Measurements from ENCODE around the gene KIAA0040. TPM values are rescaled to one million over a fixed set of nuclear protein-coding genes. Genes with fewer than 3 reads are reported as not detected.

The KIAA0040 gene
- polyA plus RNA-seq, 1 donor, result 12.0 TPM

DNA sequence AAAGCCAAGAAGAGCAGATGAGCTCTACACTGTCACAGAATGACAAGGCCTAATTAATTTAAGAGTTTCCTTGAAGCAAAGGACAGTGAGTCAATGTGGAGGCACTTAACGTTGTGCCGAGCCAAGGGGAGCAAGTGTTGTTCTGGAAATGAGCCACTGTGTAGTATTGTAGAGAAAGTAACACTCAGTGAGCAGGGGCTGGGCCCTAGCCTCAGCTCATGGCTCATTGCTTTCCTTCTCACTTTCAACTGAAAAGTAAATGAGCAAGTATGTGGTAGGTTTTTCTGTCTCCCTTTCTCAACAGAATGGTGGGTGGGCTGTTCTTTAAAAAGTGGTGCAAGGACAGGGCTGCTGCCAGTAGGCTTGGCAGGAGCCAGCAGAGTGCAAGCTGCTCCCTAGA, 11.8 kb upstream of the KIAA0040 start:
- no peak for DNase-seq
- no CpG with 5 or more reads among the region's 2 CpGs for WGBS (ENCODE audit: insufficient coverage, low lambda C conversion rate)
- H3K27ac ChIP-seq (ENCODE audit: low read length), result no peak overlapping the region

DNA sequence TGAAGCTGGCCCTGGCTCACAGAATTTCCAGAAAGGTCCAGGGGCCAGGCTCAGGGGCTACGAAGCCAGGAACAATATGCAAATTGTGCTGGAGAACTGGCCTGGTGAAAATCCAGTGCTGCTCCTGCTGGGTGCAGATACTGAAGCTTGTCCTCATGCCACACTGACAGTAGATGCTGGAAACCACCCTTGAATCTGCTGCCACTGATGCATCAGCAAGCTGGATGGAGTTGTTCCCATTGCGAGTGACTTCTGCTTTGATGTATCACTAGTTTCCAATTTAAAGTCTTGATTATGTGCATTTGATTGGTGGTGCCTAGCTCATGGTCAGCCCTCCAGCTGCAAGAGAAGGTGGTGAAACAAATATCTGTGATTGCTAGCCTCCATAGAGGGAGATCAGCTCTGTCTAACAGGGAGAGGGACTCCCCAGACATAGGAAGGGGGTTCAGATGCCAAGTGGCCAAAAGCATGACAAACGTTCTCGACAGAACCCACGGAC, 11.0 kb upstream of the KIAA0040 start:
- H3K4me3 ChIP-seq (ENCODE audit: low read length), result no peak overlapping the region
- 100% methylated on average over 2 of the region's 5 CpGs for WGBS (ENCODE audit: insufficient coverage, low lambda C conversion rate)
- no peak overlapping the region for H3K27ac ChIP-seq (ENCODE audit: low read length)
- H3K4me1 ChIP-seq (ENCODE audit: control insufficient read depth, insufficient read depth, low read length), result no peaks in the 10 kb centered on the region
- no peaks in the 10 kb centered on the region for H3K36me3 ChIP-seq (ENCODE audit: control insufficient read depth, insufficient read depth, low read length)
- H3K27me3 ChIP-seq (ENCODE audit: control insufficient read depth, insufficient read depth, low read length), result no peaks in the 10 kb centered on the region
- H3K9me3 ChIP-seq (ENCODE audit: control insufficient read depth, low read depth, low read length), result no peaks in the 10 kb centered on the region
- DNase-seq, result no peak

More for the DNA sequence above, 11.8 kb upstream of the KIAA0040 start:
- no peaks in the 10 kb centered on the region for H3K9me3 ChIP-seq (ENCODE audit: control insufficient read depth, low read depth, low read length)
- H3K36me3 ChIP-seq (ENCODE audit: control insufficient read depth, insufficient read depth, low read length), result no peaks in the 10 kb centered on the region
- no peak overlapping the region for H3K4me3 ChIP-seq (ENCODE audit: low read length)
- no peaks in the 10 kb centered on the region for H3K4me1 ChIP-seq (ENCODE audit: control insufficient read depth, insufficient read depth, low read length)
- no peaks in the 10 kb centered on the region for H3K27me3 ChIP-seq (ENCODE audit: control insufficient read depth, insufficient read depth, low read length)

DNA sequence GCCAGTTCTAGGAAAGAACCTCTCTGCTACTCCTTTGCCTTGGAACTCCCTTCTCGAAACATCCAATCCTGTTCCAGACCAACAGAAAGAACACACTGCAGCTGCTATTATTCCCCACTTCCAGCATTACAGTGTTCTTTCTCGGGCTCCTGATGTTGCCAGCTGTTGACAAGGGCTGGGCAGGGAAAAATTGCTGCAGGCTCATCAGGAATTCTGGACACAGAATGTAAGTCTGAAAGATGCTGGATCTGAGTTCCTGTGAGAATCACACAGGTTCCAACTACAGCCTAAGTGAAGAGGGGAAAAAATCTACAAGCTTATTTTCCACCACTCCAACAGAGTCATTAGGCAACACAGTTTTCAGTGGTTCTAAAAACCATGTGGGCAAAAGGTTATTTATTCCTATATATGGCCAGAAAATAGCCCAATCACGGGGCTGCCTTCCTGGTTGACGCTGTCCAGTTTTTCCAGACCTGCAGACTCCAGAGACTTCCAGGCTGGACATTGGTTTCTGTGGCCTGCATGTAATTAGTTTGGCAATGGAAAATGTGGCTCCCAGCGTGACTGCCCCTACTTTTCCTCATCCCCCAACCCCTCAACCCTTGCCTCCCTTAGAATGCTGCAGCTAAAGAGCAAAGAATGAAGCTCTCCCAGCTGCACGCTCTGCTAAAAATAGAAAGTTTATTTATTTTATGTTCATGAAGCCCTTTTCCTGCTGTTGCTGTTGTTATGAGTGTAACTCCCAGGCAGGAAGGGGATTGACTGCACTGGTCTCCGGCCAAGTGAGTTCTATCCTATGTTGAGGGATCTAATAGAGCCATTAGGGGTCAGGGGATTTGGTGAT, 8.3 kb upstream of the KIAA0040 start:
- peak in 1 of 2 donors; percentile 47 for DNase-seq
- H3K36me3 ChIP-seq (ENCODE audit: control insufficient read depth, insufficient read depth, low read length), result no peaks in the 10 kb centered on the region
- H3K9me3 ChIP-seq (ENCODE audit: control insufficient read depth, low read depth, low read length), result no peaks in the 10 kb centered on the region
- H3K4me1 ChIP-seq (ENCODE audit: control insufficient read depth, insufficient read depth, low read length), result no peaks in the 10 kb centered on the region
- peak overlapping the region; percentile 5 for H3K27ac ChIP-seq (ENCODE audit: low read length)
- no peak overlapping the region for H3K4me3 ChIP-seq (ENCODE audit: low read length)
- WGBS (ENCODE audit: insufficient coverage, low lambda C conversion rate), result 75% methylated on average over 1 of the region's 7 CpGs
- H3K27me3 ChIP-seq (ENCODE audit: control insufficient read depth, insufficient read depth, low read length), result no peaks in the 10 kb centered on the region

DNA sequence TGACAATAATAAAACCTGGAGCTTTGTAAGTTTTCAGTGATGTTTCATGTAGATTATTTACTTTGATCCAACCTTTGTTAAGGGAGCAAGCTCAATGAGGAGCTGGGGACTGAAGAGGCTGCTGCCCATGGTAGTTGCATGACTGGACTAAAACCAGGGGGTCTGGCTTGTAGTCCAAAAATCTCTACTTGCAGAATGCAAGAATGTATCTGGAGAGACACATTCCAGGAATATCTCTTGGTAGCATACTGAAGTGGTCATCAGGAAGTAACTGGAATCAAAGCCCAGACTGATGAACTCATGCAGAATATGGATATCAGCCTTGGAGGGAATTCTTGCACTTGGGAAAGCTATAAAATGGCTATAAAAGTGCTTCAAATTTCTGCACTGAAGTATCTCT, 5.8 kb upstream of the KIAA0040 start:
- H3K27me3 ChIP-seq (ENCODE audit: control insufficient read depth, insufficient read depth, low read length), result no peaks in the 10 kb centered on the region
- no peak for DNase-seq
- H3K4me3 ChIP-seq (ENCODE audit: low read length), result no peak overlapping the region
- peaks cover under 1% of the 10 kb centered on the region for H3K4me1 ChIP-seq (ENCODE audit: control insufficient read depth, insufficient read depth, low read length)
- no peak overlapping the region for H3K27ac ChIP-seq (ENCODE audit: low read length)
- H3K36me3 ChIP-seq (ENCODE audit: control insufficient read depth, insufficient read depth, low read length), result no peaks in the 10 kb centered on the region
- H3K9me3 ChIP-seq (ENCODE audit: control insufficient read depth, low read depth, low read length), result no peaks in the 10 kb centered on the region

DNA sequence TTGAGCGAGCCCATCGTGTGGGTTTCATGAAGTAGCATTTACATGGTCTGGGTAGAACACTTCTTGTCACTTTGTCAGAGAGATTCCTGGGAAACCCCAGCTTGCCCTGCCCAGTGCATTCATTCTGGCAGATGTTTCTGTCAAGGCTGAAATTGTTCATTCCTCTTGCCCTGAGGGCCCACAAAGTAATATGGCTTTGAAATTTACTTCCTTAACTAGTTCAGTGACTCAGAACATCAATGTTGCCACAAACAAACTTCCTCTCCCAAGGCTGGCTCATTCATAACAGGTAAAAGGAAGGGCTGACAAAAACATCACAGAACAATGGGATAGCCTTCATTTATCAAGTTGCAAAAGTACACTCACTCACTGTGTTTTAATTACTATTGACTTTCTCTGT, 5.0 kb upstream of the KIAA0040 start:
- WGBS (ENCODE audit: insufficient coverage, low lambda C conversion rate), result no CpG with 5 or more reads among the region's 2 CpGs
- Histone ChIP-seq H3K4me3 (ENCODE audit: low read length) (no peak overlapping the region), H3K27ac (ENCODE audit: low read length) (no peak overlapping the region), H3K4me1 (ENCODE audit: control insufficient read depth, insufficient read depth, low read length) (peaks cover 4% of the 10 kb centered on the region), H3K9me3 (ENCODE audit: control insufficient read depth, low read depth, low read length) (no peaks in the 10 kb centered on the region), H3K36me3 (ENCODE audit: control insufficient read depth, insufficient read depth, low read length) (no peaks in the 10 kb centered on the region), H3K27me3 (ENCODE audit: control insufficient read depth, insufficient read depth, low read length) (no peaks in the 10 kb centered on the region)
- no peak for DNase-seq

DNA sequence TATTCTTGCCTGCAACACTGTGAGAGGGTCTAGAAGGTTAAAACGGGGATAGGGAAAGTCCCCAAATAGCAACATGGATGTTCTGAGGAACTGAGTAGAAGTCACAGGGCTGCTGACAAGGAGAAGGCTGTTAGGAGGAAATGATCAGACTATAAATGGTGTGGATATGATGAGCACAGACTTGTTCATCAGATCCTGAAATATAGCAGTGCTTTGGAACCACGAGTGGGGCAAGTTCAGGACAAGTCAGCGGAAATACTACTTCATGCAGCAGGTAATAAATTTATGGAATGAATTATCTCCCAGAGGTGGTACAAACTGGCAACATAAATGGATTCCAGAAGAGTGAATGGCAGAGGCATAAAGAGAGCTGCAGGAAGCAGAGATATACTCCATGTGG, 3.2 kb upstream of the KIAA0040 start:
- Histone ChIP-seq H3K9me3 (ENCODE audit: control insufficient read depth, low read depth, low read length) (no peaks in the 10 kb centered on the region), H3K27me3 (ENCODE audit: control insufficient read depth, insufficient read depth, low read length) (no peaks in the 10 kb centered on the region), H3K4me3 (ENCODE audit: low read length) (no peak overlapping the region), H3K4me1 (ENCODE audit: control insufficient read depth, insufficient read depth, low read length) (peaks cover 7% of the 10 kb centered on the region), H3K36me3 (ENCODE audit: control insufficient read depth, insufficient read depth, low read length) (no peaks in the 10 kb centered on the region), H3K27ac (ENCODE audit: low read length) (no peak overlapping the region)
- 71% methylated on average over 1 of the region's 3 CpGs for WGBS (ENCODE audit: insufficient coverage, low lambda C conversion rate)
- DNase-seq, result no peak

DNA sequence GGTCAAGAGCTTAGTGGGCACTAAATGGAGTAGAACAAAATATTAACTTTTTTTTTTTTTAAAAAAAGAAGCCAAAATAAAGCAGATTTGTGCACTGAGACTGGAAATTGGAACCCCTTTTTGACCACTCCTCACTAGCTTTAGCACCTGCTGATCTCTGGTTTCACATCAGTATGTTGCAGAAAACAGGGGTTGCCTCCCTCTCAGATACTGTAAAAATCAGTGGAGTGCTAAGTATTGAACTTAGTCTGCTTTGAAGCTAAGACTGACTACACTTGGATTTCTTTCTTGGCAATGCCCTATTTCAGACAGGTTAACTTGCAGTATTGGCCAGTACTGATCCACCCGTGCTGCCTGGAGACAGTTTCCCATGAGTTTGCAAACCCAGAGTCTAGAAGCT, 2.7 kb upstream of the KIAA0040 start:
- WGBS (ENCODE audit: insufficient coverage, low lambda C conversion rate), result no CpG with 5 or more reads among the region's 1 CpG
- no peaks in the 10 kb centered on the region for H3K9me3 ChIP-seq (ENCODE audit: control insufficient read depth, low read depth, low read length)
- H3K27ac ChIP-seq (ENCODE audit: low read length), result no peak overlapping the region
- H3K36me3 ChIP-seq (ENCODE audit: control insufficient read depth, insufficient read depth, low read length), result no peaks in the 10 kb centered on the region
- H3K4me1 ChIP-seq (ENCODE audit: control insufficient read depth, insufficient read depth, low read length), result peaks cover 7% of the 10 kb centered on the region
- no peak for DNase-seq
- H3K4me3 ChIP-seq (ENCODE audit: low read length), result no peak overlapping the region
- no peaks in the 10 kb centered on the region for H3K27me3 ChIP-seq (ENCODE audit: control insufficient read depth, insufficient read depth, low read length)

DNA sequence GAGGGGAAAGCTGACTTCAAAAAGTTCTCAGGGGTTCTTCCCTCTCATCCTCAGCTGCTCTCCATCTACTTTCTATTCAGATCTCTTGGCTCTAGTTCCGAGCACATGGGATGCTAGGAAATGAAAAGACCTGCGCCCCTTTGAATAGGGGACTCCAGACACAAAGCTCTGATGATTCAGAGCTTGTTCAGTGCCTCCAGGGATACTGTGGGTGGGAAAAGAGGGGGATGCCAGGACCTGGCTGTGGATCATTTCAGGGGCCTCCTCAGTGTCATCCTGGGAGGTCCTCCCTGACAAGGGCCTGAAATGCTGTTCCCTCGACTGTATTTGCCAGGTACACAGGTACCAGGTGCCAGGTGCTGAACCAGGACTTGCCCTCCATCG, 943 bp upstream of the KIAA0040 start:
- H3K4me1 ChIP-seq (ENCODE audit: control insufficient read depth, insufficient read depth, low read length), result peaks cover 7% of the 10 kb centered on the region
- H3K9me3 ChIP-seq (ENCODE audit: control insufficient read depth, low read depth, low read length), result no peaks in the 10 kb centered on the region
- no peaks in the 10 kb centered on the region for H3K36me3 ChIP-seq (ENCODE audit: control insufficient read depth, insufficient read depth, low read length)
- no peaks in the 10 kb centered on the region for H3K27me3 ChIP-seq (ENCODE audit: control insufficient read depth, insufficient read depth, low read length)
- no CpG with 5 or more reads among the region's 4 CpGs for WGBS (ENCODE audit: insufficient coverage, low lambda C conversion rate)
- H3K27ac ChIP-seq (ENCODE audit: low read length), result peak overlapping the region; percentile 71
- H3K4me3 ChIP-seq (ENCODE audit: low read length), result peak overlapping the region; percentile 56
- DNase-seq, result no peak

DNA sequence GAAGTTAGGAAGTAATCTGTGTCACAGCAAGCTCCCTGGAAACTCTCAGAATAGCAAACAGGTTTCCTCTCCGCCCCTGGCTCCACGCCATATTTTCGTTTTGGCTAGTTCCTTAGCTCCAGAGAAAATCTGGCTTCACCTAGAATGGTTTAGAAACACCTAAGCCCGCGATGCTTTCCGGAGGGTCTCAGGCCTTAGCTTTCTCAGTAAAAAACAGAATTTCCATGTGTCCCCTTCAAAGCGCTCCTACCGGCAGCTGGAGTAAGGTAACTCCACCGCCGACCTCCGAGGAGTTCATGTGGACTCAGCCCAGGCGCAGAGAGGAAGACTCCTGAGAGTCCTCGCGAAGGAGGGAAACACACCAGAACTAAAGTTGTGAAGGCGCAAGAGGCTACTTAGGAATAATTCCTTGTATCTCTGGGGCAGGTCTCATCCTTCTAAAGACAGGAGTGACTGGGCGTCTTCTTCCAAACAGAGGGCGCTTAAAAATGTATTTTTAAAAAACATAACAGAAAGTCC, 406 bp downstream of the KIAA0040 start:
- H3K27ac ChIP-seq (ENCODE audit: low read length), result peak overlapping the region; percentile 82
- H3K4me3 ChIP-seq (ENCODE audit: low read length), result peak overlapping the region; percentile 56
- peak; percentile 25 to 77 for DNase-seq
- peaks cover under 1% of the 10 kb centered on the region for H3K36me3 ChIP-seq (ENCODE audit: control insufficient read depth, insufficient read depth, low read length)
- H3K9me3 ChIP-seq (ENCODE audit: control insufficient read depth, low read depth, low read length), result no peaks in the 10 kb centered on the region
- WGBS (ENCODE audit: insufficient coverage, low lambda C conversion rate), result 0% methylated on average over 1 of the region's 17 CpGs
- peaks cover 7% of the 10 kb centered on the region for H3K4me1 ChIP-seq (ENCODE audit: control insufficient read depth, insufficient read depth, low read length)
- no peaks in the 10 kb centered on the region for H3K27me3 ChIP-seq (ENCODE audit: control insufficient read depth, insufficient read depth, low read length)

DNA sequence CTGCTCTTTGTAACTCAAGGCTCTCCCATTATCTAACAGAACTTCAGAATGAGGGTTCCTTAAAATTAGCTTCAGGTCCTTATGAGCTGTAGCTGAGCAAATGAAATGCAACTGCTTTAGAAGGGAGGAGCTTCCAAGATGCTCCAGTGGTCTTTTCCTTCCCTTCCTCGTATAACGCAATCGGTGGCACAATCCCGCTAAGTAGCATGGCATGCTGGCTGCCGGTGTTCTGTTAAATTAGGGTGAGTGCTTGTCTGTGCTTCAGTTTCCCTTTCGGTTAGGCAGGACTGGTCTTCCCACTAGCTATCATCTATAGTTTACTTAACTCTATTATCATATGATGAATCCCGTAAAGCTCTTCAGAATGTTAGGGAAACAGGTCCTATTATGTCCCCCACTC, 917 bp downstream of the KIAA0040 start:
- peak; percentile 26 to 71 for DNase-seq
- WGBS (ENCODE audit: insufficient coverage, low lambda C conversion rate), result no CpG with 5 or more reads among the region's 7 CpGs
- H3K9me3 ChIP-seq (ENCODE audit: control insufficient read depth, low read depth, low read length), result no peaks in the 10 kb centered on the region
- H3K36me3 ChIP-seq (ENCODE audit: control insufficient read depth, insufficient read depth, low read length), result peaks cover 3% of the 10 kb centered on the region
- peak overlapping the region; percentile 56 for H3K4me3 ChIP-seq (ENCODE audit: low read length)
- peaks cover 7% of the 10 kb centered on the region for H3K4me1 ChIP-seq (ENCODE audit: control insufficient read depth, insufficient read depth, low read length)
- peak overlapping the region; percentile 82 for H3K27ac ChIP-seq (ENCODE audit: low read length)
- H3K27me3 ChIP-seq (ENCODE audit: control insufficient read depth, insufficient read depth, low read length), result no peaks in the 10 kb centered on the region

DNA sequence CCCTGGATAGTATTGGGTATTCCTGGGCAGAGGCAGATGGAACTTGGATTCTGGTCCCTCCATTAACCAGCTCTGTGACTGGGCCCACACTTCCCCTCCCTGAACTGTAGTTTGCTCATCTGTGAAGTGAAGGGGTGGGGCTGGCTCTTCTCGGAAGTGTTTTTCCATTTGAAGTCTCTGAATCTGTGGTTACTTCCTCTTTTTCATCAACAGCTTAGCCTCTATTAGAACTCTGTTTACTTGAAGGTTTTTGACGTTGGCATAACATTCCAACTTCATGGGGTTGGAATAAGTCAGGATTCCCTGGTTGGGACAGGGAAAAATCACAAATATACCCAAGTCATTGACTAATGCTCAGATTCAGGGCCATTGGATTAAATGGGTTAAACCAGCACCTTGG, 3.6 kb downstream of the KIAA0040 start:
- no peak for DNase-seq
- H3K36me3 ChIP-seq (ENCODE audit: control insufficient read depth, insufficient read depth, low read length), result peaks cover 5% of the 10 kb centered on the region
- H3K4me3 ChIP-seq (ENCODE audit: low read length), result no peak overlapping the region
- no peaks in the 10 kb centered on the region for H3K9me3 ChIP-seq (ENCODE audit: control insufficient read depth, low read depth, low read length)
- no CpG with 5 or more reads among the region's 2 CpGs for WGBS (ENCODE audit: insufficient coverage, low lambda C conversion rate)
- H3K27ac ChIP-seq (ENCODE audit: low read length), result no peak overlapping the region
- H3K27me3 ChIP-seq (ENCODE audit: control insufficient read depth, insufficient read depth, low read length), result no peaks in the 10 kb centered on the region
- peaks cover 7% of the 10 kb centered on the region for H3K4me1 ChIP-seq (ENCODE audit: control insufficient read depth, insufficient read depth, low read length)
